GM13977 (cell line): ENCODE measurements around the gene ZNF185.

Source experiments
- DNase-seq: peaks from one replicate; pipeline ENCODE4 v3.0.0; 2012; ENCODE audit warnings: low spot score
- CTCF ChIP-seq: IDR thresholded peaks from 2 replicates; pipeline ENCODE4 v1.5.1; 2012; ENCODE audit warnings: mild to moderate bottlenecking, control low read depth; ENCODE audit not compliant: insufficient read depth; ENCODE audit errors: extremely low read depth, missing control alignments
- in situ Hi-C: fragments of 300-500 bp; cut with MboI; formaldehyde crosslinking; loops from one replicate; pipeline ENCODE4 v1.12.0; 2022; ENCODE audit warnings: low sequenced_read_pairs, low pct_unique_long_range_greater_than_20kb, mixed read lengths, inconsistent platforms; ENCODE audit not compliant: unreplicated experiment

ZNF185 gene

GRCh38 chrX:152897222-152898131 is at the start of gene ZNF185:
ZNF185 (plus strand) TSS chrX:152898067; CDS start chrX:152914490, 16,423 bp downstream.
- in situ Hi-C loops = no loop called here
- no peak for TF ChIP-seq CTCF
- DNase-seq = no peak

DNA sequence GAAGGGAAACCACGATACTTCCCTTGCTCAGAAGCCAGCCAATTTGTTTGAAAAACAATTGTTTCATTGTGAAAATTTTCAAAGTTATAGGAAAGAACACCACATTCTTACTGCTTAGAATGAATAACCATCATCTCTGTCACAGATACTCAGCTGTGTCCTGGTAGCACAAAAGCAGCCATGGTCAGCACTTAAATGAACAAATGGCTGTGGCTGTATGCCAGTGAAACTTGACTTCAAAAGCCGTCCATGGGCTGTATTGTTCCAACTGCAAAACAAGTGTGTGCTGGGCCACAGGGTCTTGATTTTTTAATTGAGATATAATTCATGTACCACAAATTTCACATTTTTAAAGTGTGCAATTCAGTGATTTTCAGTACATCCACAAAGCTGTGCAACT is 47.4 kb upstream of the ZNF185 start:
- in situ Hi-C loops = no loop called here
- DNase-seq = no peak
- TF ChIP-seq CTCF = no peak

DNA sequence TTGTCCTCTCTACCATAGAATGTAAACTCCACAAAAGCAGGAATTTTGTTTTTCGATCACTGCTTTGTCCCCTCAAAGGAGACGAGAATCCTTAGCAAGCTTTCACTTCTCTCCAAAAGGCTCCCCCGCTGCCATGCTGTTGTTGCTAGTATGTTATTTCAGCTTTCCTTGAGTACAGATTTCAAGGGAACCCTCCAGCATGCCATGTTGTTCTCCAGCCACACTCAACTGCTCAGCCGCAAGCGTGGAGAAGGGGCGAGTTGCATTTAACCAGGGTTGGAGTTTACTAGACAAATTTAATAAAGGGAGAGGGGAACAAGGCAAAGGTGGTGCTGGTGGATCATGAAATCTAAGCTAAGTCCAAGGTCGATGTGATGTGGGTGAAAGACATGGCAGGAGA is 43.9 kb upstream of the ZNF185 start:
- TF ChIP-seq CTCF = no peak
- in situ Hi-C loops = no loop called here
- DNase-seq = no peak

- in situ Hi-C loops = no loop called here
- no peak for TF ChIP-seq CTCF
- DNase-seq = no peak
These were observed 36.8 kb upstream of the ZNF185 start for GRCh38 chrX:152861116-152861515.

DNA sequence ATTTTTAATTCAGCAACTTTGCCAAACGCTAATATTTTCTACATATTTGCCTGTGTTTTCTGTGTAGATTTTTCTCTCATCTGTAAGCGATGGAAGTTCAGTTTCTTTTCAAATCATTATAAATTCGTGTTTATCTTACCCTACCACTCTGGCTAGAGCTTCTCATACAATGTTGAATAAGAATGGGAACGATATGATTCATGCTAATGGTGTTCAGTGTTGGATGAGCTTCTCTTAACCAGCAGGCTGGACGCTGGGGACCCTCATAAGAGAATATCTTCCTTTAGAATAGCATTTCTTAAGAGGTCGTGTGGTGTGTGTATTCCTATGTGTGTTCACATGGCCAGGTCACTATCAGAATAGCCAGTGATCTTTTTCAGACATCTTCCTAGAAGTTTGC is 36.0 kb upstream of the ZNF185 start:
- TF ChIP-seq CTCF = no peak

GRCh38 chrX:152865232-152865920 is 32.5 kb upstream of the ZNF185 start:
- TF ChIP-seq CTCF = no peak

More for the DNA sequence above, 36.0 kb upstream of the ZNF185 start:
- in situ Hi-C loops = no loop called here
- DNase-seq = no peak

More at GRCh38 chrX:152865232-152865920, 32.5 kb upstream of the ZNF185 start:
- in situ Hi-C loops = no loop called here
- no peak for DNase-seq
